ENCODE measurements around the gene DCST2.

The DCST2 gene

GRCh38 chr1:155077758-155078445 lies 44.3 kb upstream of the DCST2 start:
- H3K4me3 ChIP-seq (ENCODE audit: low read depth, low read length): peak overlapping the region; percentile 14
- H3K36me3 ChIP-seq (ENCODE audit: control insufficient read depth, insufficient read depth, low read length): no peaks in the 10 kb centered on the region
- H3K27me3 ChIP-seq (ENCODE audit: control insufficient read depth, insufficient read depth, low read length): no peaks in the 10 kb centered on the region

GRCh38 chr1:155077346-155077745 lies 43.8 kb upstream of the DCST2 start:
- H3K9me3 ChIP-seq (ENCODE audit: control insufficient read depth, low read length): no peaks in the 10 kb centered on the region
- no peak for TF ChIP-seq CTCF (IDR thresholded peaks at IDR 0.05)
- no peaks in the 10 kb centered on the region for H3K36me3 ChIP-seq (ENCODE audit: control insufficient read depth, insufficient read depth, low read length)

More at GRCh38 chr1:155077758-155078445, 44.3 kb upstream of the DCST2 start:
- Histone ChIP-seq H3K79me2 (no peaks in the 10 kb centered on the region), H3K9ac (no peak overlapping the region), H3K9me3 (ENCODE audit: control insufficient read depth, low read length) (no peaks in the 10 kb centered on the region), H3K4me1 (peaks cover 2% of the 10 kb centered on the region), H3K4me2 (ENCODE audit: low read length) (peak overlapping the region; percentile 84), H2AFZ (no peak overlapping the region), H3K27ac (no peak overlapping the region)
- no peak for TF ChIP-seq CTCF (IDR thresholded peaks at IDR 0.05)

GRCh38 chr1:155076371-155076770 lies 42.8 kb upstream of the DCST2 start:
- Histone ChIP-seq H3K27ac (no peak overlapping the region), H3K4me3 (ENCODE audit: low read depth, low read length) (no peak overlapping the region), H2AFZ (no peak overlapping the region), H3K27me3 (ENCODE audit: control insufficient read depth, insufficient read depth, low read length) (no peaks in the 10 kb centered on the region), H3K4me2 (ENCODE audit: low read length) (no peak overlapping the region), H3K4me1 (peaks cover 2% of the 10 kb centered on the region), H3K9me3 (ENCODE audit: control insufficient read depth, low read length) (no peaks in the 10 kb centered on the region), H3K79me2 (no peaks in the 10 kb centered on the region), H3K9ac (no peak overlapping the region), H3K36me3 (ENCODE audit: control insufficient read depth, insufficient read depth, low read length) (no peaks in the 10 kb centered on the region)
- TF ChIP-seq CTCF (IDR thresholded peaks at IDR 0.05): no peak

More at GRCh38 chr1:155077346-155077745, 43.8 kb upstream of the DCST2 start:
- no peak overlapping the region for H3K9ac ChIP-seq
- no peak overlapping the region for H2AFZ ChIP-seq
- H3K27ac ChIP-seq: no peak overlapping the region
- H3K79me2 ChIP-seq: no peaks in the 10 kb centered on the region
- peak overlapping the region; percentile 14 for H3K4me3 ChIP-seq (ENCODE audit: low read depth, low read length)
- peaks cover 2% of the 10 kb centered on the region for H3K4me1 ChIP-seq
- no peaks in the 10 kb centered on the region for H3K27me3 ChIP-seq (ENCODE audit: control insufficient read depth, insufficient read depth, low read length)
- H3K4me2 ChIP-seq (ENCODE audit: low read length): peak overlapping the region; percentile 84

GRCh38 chr1:155075535-155075934 lies 42.0 kb upstream of the DCST2 start:
- no peaks in the 10 kb centered on the region for H3K9me3 ChIP-seq (ENCODE audit: control insufficient read depth, low read length)
- no peak overlapping the region for H3K9ac ChIP-seq
- H2AFZ ChIP-seq: no peak overlapping the region
- H3K27ac ChIP-seq: no peak overlapping the region
- no peaks in the 10 kb centered on the region for H3K36me3 ChIP-seq (ENCODE audit: control insufficient read depth, insufficient read depth, low read length)
- H3K4me1 ChIP-seq: peaks cover 2% of the 10 kb centered on the region
- H3K4me3 ChIP-seq (ENCODE audit: low read depth, low read length): no peak overlapping the region
- H3K27me3 ChIP-seq (ENCODE audit: control insufficient read depth, insufficient read depth, low read length): no peaks in the 10 kb centered on the region
- H3K4me2 ChIP-seq (ENCODE audit: low read length): no peak overlapping the region
- H3K79me2 ChIP-seq: no peaks in the 10 kb centered on the region
- no peak for TF ChIP-seq CTCF (IDR thresholded peaks at IDR 0.05)

All from parathyroid adenoma (tissue), 2 donors.